ENCODE data around the gene BICRAL. TPM values are rescaled to one million over a fixed set of nuclear protein-coding genes. Genes with fewer than 3 reads are reported as not detected.

Gene BICRAL
- total and polyA plus RNA-seq, 9 of the 15 experiments (the other 6 are each of a cell fraction or from before 2014, with no cell fraction given) = 1.2 to 11.9 (median 5.6) TPM

DNA sequence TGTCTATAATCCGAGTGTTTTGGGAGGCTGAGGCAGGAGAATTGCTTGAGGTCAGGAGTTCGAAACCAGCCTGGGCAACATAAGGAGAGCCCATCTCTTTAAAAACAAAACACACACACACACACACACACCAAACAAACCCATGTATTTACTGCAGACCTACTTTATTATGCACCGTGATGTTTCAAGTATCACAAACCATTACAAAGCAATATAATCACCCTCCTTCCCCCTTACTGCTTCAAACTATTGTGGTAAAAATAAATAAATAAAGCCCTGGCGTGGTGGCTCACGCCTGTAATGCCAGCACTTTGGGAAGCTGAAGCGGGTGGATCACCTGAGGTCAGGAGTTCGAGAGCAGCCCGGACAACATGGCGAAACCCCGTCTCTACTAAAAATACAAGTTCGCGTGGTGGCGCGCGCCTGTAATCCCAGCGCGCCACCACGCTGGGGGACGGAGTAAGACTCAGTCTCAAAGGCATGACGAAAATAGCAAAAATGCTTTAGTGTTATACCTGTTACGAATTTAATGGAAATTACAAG lies 37.4 kb upstream of the BICRAL start (continued):
- TF ChIP-seq, protein P1, sequence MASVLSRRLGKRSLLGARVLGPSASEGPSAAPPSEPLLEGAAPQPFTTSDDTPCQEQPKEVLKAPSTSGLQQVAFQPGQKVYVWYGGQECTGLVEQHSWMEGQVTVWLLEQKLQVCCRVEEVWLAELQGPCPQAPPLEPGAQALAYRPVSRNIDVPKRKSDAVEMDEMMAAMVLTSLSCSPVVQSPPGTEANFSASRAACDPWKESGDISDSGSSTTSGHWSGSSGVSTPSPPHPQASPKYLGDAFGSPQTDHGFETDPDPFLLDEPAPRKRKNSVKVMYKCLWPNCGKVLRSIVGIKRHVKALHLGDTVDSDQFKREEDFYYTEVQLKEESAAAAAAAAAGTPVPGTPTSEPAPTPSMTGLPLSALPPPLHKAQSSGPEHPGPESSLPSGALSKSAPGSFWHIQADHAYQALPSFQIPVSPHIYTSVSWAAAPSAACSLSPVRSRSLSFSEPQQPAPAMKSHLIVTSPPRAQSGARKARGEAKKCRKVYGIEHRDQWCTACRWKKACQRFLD (CRISPR knock-in tag; IDR thresholded peaks at IDR 0.05) = 0 out of 2 replicates have a peak, but pooled peaks have one; percentile 10
- TF ChIP-seq HLTF (IDR thresholded peaks at IDR 0.05) = 0 out of 2 replicates have a peak, but pooled peaks have one; percentile 61
- TF ChIP-seq NUFIP1 (IDR thresholded peaks at IDR 0.05; ENCODE audit: partially characterized antibody) = no peak
- no peak for TF ChIP-seq FIP1L1 (IDR thresholded peaks at IDR 0.05; ENCODE audit: low read depth, low read length, poor library complexity, severe bottlenecking)
- peak; percentile 29 for TF ChIP-seq BRD9 (IDR thresholded peaks at IDR 0.05; ENCODE audit: low read depth, partially characterized antibody)
- TF ChIP-seq HDGF (IDR thresholded peaks at IDR 0.05) = peak; percentile 78; the same call in 1 of the 2 replicates
- peak; percentile 40 to 46 for TF ChIP-seq RAD21 (CRISPR knock-in tag; conservative IDR thresholded peaks at IDR 0.05 in 1 of 2, IDR thresholded peaks at IDR 0.05 in 1 of 2)
- TF ChIP-seq MIER1 (IDR thresholded peaks at IDR 0.05; ENCODE audit: low read depth) = 0 out of 2 replicates have a peak, but pooled peaks have one; percentile 16
- TF ChIP-seq TEAD1 (CRISPR knock-in tag; IDR thresholded peaks at IDR 0.05) = 0 out of 4 replicates have a peak, but pooled peaks of 1 of the 2 experiments have one; percentile 1
- peak; percentile 69 for TF ChIP-seq EP400 (IDR thresholded peaks at IDR 0.05)
- TF ChIP-seq MEF2A (IDR thresholded peaks at IDR 0.05; ENCODE audit: control insufficient read depth, low read depth, low read length) = peak; percentile 47; the same call in 1 of the 2 replicates
- TF ChIP-seq LCOR (CRISPR knock-in tag; IDR thresholded peaks at IDR 0.05) = no peak
- peak; percentile 56; the same call in 1 of the 2 replicates for TF ChIP-seq CEBPB (tag; IDR thresholded peaks at IDR 0.05)
- peak; percentile 77 for TF ChIP-seq ADNP (tag; IDR thresholded peaks at IDR 0.05)
- TF ChIP-seq, protein P2, sequence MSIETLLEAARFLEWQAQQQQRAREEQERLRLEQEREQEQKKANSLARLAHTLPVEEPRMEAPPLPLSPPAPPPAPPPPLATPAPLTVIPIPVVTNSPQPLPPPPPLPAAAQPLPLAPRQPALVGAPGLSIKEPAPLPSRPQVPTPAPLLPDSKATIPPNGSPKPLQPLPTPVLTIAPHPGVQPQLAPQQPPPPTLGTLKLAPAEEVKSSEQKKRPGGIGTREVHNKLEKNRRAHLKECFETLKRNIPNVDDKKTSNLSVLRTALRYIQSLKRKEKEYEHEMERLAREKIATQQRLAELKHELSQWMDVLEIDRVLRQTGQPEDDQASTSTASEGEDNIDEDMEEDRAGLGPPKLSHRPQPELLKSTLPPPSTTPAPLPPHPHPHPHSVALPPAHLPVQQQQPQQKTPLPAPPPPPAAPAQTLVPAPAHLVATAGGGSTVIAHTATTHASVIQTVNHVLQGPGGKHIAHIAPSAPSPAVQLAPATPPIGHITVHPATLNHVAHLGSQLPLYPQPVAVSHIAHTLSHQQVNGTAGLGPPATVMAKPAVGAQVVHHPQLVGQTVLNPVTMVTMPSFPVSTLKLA (conservative IDR thresholded peaks at IDR 0.05) = peak; percentile 69 to 81
- peak; percentile 65; the same call in 1 of the 2 replicates for TF ChIP-seq SMARCC2 (IDR thresholded peaks at IDR 0.05; ENCODE audit: low read depth)
- TF ChIP-seq, protein P3, sequence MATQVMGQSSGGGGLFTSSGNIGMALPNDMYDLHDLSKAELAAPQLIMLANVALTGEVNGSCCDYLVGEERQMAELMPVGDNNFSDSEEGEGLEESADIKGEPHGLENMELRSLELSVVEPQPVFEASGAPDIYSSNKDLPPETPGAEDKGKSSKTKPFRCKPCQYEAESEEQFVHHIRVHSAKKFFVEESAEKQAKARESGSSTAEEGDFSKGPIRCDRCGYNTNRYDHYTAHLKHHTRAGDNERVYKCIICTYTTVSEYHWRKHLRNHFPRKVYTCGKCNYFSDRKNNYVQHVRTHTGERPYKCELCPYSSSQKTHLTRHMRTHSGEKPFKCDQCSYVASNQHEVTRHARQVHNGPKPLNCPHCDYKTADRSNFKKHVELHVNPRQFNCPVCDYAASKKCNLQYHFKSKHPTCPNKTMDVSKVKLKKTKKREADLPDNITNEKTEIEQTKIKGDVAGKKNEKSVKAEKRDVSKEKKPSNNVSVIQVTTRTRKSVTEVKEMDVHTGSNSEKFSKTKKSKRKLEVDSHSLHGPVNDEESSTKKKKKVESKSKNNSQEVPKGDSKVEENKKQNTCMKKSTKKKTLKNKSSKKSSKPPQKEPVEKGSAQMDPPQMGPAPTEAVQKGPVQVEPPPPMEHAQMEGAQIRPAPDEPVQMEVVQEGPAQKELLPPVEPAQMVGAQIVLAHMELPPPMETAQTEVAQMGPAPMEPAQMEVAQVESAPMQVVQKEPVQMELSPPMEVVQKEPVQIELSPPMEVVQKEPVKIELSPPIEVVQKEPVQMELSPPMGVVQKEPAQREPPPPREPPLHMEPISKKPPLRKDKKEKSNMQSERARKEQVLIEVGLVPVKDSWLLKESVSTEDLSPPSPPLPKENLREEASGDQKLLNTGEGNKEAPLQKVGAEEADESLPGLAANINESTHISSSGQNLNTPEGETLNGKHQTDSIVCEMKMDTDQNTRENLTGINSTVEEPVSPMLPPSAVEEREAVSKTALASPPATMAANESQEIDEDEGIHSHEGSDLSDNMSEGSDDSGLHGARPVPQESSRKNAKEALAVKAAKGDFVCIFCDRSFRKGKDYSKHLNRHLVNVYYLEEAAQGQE (IDR thresholded peaks at IDR 0.05; ENCODE audit: borderline replicate concordance) = peak; percentile 15; the same call in 1 of the 2 replicates
- TF ChIP-seq, protein P3 (CRISPR knock-in tag; IDR thresholded peaks at IDR 0.05; ENCODE audit: low read depth) = no peak

All from K562 (cell line).